Stimulated activated naive CD8-positive, alpha-beta T cell treated with anti-CD3 and anti-CD28 coated beads, Interleukin-15, amount 100 ng/mL, for 72 hours (primary cell): ENCODE measurements around the gene EBF3.
A peak's percentile ranks its signal among the peaks of the same experiment; 100 is the strongest.

Experiments
- ATAC-seq: fragments of 150-1000 bp; cut with Tn5 transposase; 2 replicates; pipeline ENCODE4 v1.10.0; 2021; ENCODE audit warnings: mild to moderate bottlenecking, moderate library complexity
- DNase-seq, 2 donors: peaks; one replicate each; pipeline ENCODE4 v3.0.0; 2021 to 2022
- H3K27ac Mint-ChIP-seq, 2 donors: one replicate each; pipeline ENCODE4 v1.8.0; 2022; ENCODE audit warnings: mild to moderate bottlenecking in 2 of 2, mixed read lengths in 2 of 2, moderate library complexity in 2 of 2
- H3K27me3 Mint-ChIP-seq: one replicate; pipeline ENCODE4 v1.8.0; 2022; ENCODE audit warnings: mixed read lengths
- H3K4me1 Mint-ChIP-seq: one replicate; pipeline ENCODE4 v1.8.0; 2022; ENCODE audit warnings: mild to moderate bottlenecking, mixed read lengths
- H3K4me3 Mint-ChIP-seq, 2 donors: one replicate each; pipeline ENCODE4 v1.8.0; 2022; ENCODE audit warnings: mild to moderate bottlenecking in 2 of 2, mixed read lengths in 2 of 2, moderate library complexity in 1 of 2
- H3K9me3 Mint-ChIP-seq, 2 donors: one replicate each; pipeline ENCODE4 v1.8.0; 2022; ENCODE audit warnings: mixed read lengths in 2 of 2

Gene EBF3

GRCh38 chr10:129904323-129904722 lies 59.8 kb downstream of the EBF3 start:
- Mint-ChIP-seq H3K4me1 (no peaks in the 10 kb centered on the region), H3K27ac (no peak overlapping the region), H3K9me3 (no peaks in the 10 kb centered on the region), H3K27me3 (peaks cover 24% of the 10 kb centered on the region), H3K4me3 (no peak overlapping the region)
- DNase-seq = no peak
- ATAC-seq = no peak

- H3K9me3 Mint-ChIP-seq = no peaks in the 10 kb centered on the region
- ATAC-seq (no peak), DNase-seq (no peak)
- no peak overlapping the region for H3K4me3 Mint-ChIP-seq
- H3K27me3 Mint-ChIP-seq = peaks cover 46% of the 10 kb centered on the region
- H3K27ac Mint-ChIP-seq = no peak overlapping the region
- no peaks in the 10 kb centered on the region for H3K4me1 Mint-ChIP-seq
Measured at GRCh38 chr10:129901389-129902006, 62.6 kb downstream of the EBF3 start.

GRCh38 chr10:129900825-129901224 lies 63.2 kb downstream of the EBF3 start:
- Mint-ChIP-seq H3K4me1 (no peaks in the 10 kb centered on the region), H3K27me3 (peaks cover 48% of the 10 kb centered on the region), H3K27ac (no peak overlapping the region), H3K4me3 (no peak overlapping the region), H3K9me3 (no peaks in the 10 kb centered on the region)
- DNase-seq (no peak), ATAC-seq (no peak)

- no peaks in the 10 kb centered on the region for H3K9me3 Mint-ChIP-seq
- ATAC-seq = no peak
- peaks cover 48% of the 10 kb centered on the region for H3K27me3 Mint-ChIP-seq
- H3K4me1 Mint-ChIP-seq = no peaks in the 10 kb centered on the region
- no peak for DNase-seq
- H3K4me3 Mint-ChIP-seq = no peak overlapping the region
- H3K27ac Mint-ChIP-seq = no peak overlapping the region
Measured at GRCh38 chr10:129899276-129900130, 64.6 kb downstream of the EBF3 start.

- Mint-ChIP-seq H3K27me3 (peaks cover 48% of the 10 kb centered on the region), H3K27ac (no peak overlapping the region), H3K4me3 (no peak overlapping the region), H3K9me3 (no peaks in the 10 kb centered on the region), H3K4me1 (no peaks in the 10 kb centered on the region)
- no peak for ATAC-seq
- no peak for DNase-seq
Measured at GRCh38 chr10:129898706-129899268, 65.3 kb downstream of the EBF3 start.

- Mint-ChIP-seq H3K4me3 (no peak overlapping the region), H3K9me3 (no peaks in the 10 kb centered on the region), H3K4me1 (no peaks in the 10 kb centered on the region), H3K27ac (no peak overlapping the region), H3K27me3 (peaks cover 48% of the 10 kb centered on the region)
- DNase-seq = no peak
- ATAC-seq = no peak
Measured at GRCh38 chr10:129897871-129898626, 66.0 kb downstream of the EBF3 start.

GRCh38 chr10:129896860-129897200 lies 67.2 kb downstream of the EBF3 start:
- Mint-ChIP-seq H3K27me3 (peaks cover 48% of the 10 kb centered on the region), H3K4me3 (no peak overlapping the region), H3K4me1 (no peaks in the 10 kb centered on the region), H3K27ac (no peak overlapping the region), H3K9me3 (no peaks in the 10 kb centered on the region)
- ATAC-seq = no peak
- DNase-seq = no peak

GRCh38 chr10:129896136-129896859 lies 67.8 kb downstream of the EBF3 start:
- H3K27me3 Mint-ChIP-seq = peaks cover 44% of the 10 kb centered on the region
- ATAC-seq (peak; percentile 54), DNase-seq (no peak)
- no peaks in the 10 kb centered on the region for H3K9me3 Mint-ChIP-seq
- no peak overlapping the region for H3K4me3 Mint-ChIP-seq
- H3K4me1 Mint-ChIP-seq = no peaks in the 10 kb centered on the region
- H3K27ac Mint-ChIP-seq = no peak overlapping the region

GRCh38 chr10:129895811-129896135 lies 68.3 kb downstream of the EBF3 start:
- no peak overlapping the region for H3K4me3 Mint-ChIP-seq
- H3K4me1 Mint-ChIP-seq = no peaks in the 10 kb centered on the region
- DNase-seq = no peak
- H3K9me3 Mint-ChIP-seq = no peaks in the 10 kb centered on the region
- no peak for ATAC-seq
- peaks cover 39% of the 10 kb centered on the region for H3K27me3 Mint-ChIP-seq
- no peak overlapping the region for H3K27ac Mint-ChIP-seq

GRCh38 chr10:129894698-129895097 lies 69.4 kb downstream of the EBF3 start:
- no peaks in the 10 kb centered on the region for H3K4me1 Mint-ChIP-seq
- no peak for ATAC-seq

GRCh38 chr10:129893104-129894089 lies 70.7 kb downstream of the EBF3 start:
- H3K4me3 Mint-ChIP-seq = no peak overlapping the region
- no peak overlapping the region for H3K27ac Mint-ChIP-seq
- no peaks in the 10 kb centered on the region for H3K9me3 Mint-ChIP-seq
- no peaks in the 10 kb centered on the region for H3K4me1 Mint-ChIP-seq
- DNase-seq (no peak), ATAC-seq (no peak)
- H3K27me3 Mint-ChIP-seq = peaks cover 15% of the 10 kb centered on the region

More at GRCh38 chr10:129894698-129895097, 69.4 kb downstream of the EBF3 start:
- H3K27ac Mint-ChIP-seq = no peak overlapping the region
- H3K27me3 Mint-ChIP-seq = peaks cover 28% of the 10 kb centered on the region
- no peak overlapping the region for H3K4me3 Mint-ChIP-seq
- no peaks in the 10 kb centered on the region for H3K9me3 Mint-ChIP-seq
- no peak for DNase-seq

GRCh38 chr10:129892548-129893052 lies 71.5 kb downstream of the EBF3 start:
- ATAC-seq = no peak
- H3K27ac Mint-ChIP-seq = no peak overlapping the region
- no peak overlapping the region for H3K4me3 Mint-ChIP-seq
- H3K4me1 Mint-ChIP-seq = no peaks in the 10 kb centered on the region
- peaks cover 7% of the 10 kb centered on the region for H3K27me3 Mint-ChIP-seq
- no peaks in the 10 kb centered on the region for H3K9me3 Mint-ChIP-seq
- DNase-seq = no peak

GRCh38 chr10:129891806-129892205 lies 72.3 kb downstream of the EBF3 start:
- no peaks in the 10 kb centered on the region for H3K4me1 Mint-ChIP-seq
- no peak for ATAC-seq
- no peak overlapping the region for H3K27ac Mint-ChIP-seq
- no peak overlapping the region for H3K4me3 Mint-ChIP-seq
- no peaks in the 10 kb centered on the region for H3K9me3 Mint-ChIP-seq
- DNase-seq = no peak
- peaks cover 5% of the 10 kb centered on the region for H3K27me3 Mint-ChIP-seq

- ATAC-seq (no peak), DNase-seq (no peak)
- Mint-ChIP-seq H3K9me3 (no peaks in the 10 kb centered on the region), H3K27ac (no peak overlapping the region), H3K4me1 (no peaks in the 10 kb centered on the region), H3K4me3 (no peak overlapping the region), H3K27me3 (no peaks in the 10 kb centered on the region)
Measured at GRCh38 chr10:129890170-129890569, 73.9 kb downstream of the EBF3 start.
